Measurements from ENCODE around the gene COL6A1. TPM values are rescaled to one million over a fixed set of nuclear protein-coding genes. Genes with fewer than 3 reads are reported as not detected.

COL6A1 gene
- total and polyA plus RNA-seq, 2 of the 13 experiments (the other 11 are each of a cell fraction or from before 2014, with no cell fraction given): 3.1 to 4.8 TPM

GRCh38 chr21:46021398-46021797 lies 39.8 kb downstream of the COL6A1 start (continued):
- TF ChIP-seq ZNF280D (CRISPR knock-in tag; IDR thresholded peaks at IDR 0.05): no peak
- no peak for TF ChIP-seq ZNF556 (CRISPR knock-in tag; IDR thresholded peaks at IDR 0.05; ENCODE audit: borderline replicate concordance)
- TF ChIP-seq CBFB (CRISPR knock-in tag; IDR thresholded peaks at IDR 0.05): no peak

GRCh38 chr21:46021978-46022544 lies 40.5 kb downstream of the COL6A1 start:
- DNase-seq (ENCODE audit: low spot score) (no peak), FAIRE-seq (no peak), ATAC-seq (no peak)
- intact Hi-C loops (cut with micrococcal nuclease; ENCODE audit: unreplicated experiment): no loop called here
- no peaks in the 10 kb centered on the region for H3K79me2 ChIP-seq (ENCODE audit: insufficient read depth, low read length)
- ChIA-PET CTCF (ENCODE audit: low intra/inter-chr PET ratio, low total read pairs) (no interaction called here), POLR2A (no interaction called here)
- WGBS (ENCODE audit: low lambda C conversion rate): 61% methylated on average over 19 of the region's 23 CpGs
- no peak overlapping the region for H2AFZ ChIP-seq (ENCODE audit: low read length)
- no TSS peak for BruUV-seq (replicated peaks)
- in situ Hi-C loops (cut with HindIII; ENCODE audit: extremely low pct_ligation_motif_present, low pct_unique_long_range_greater_than_20kb): no loop called here
- H3K36me3 ChIP-seq (replicated peaks in 1 of 2; ENCODE audit: control insufficient read depth in 1 of 2, insufficient read depth in 2 of 2, low read length in 2 of 2): no peaks in the 10 kb centered on the region
- TF ChIP-seq BRCA1 (CRISPR knock-in tag; IDR thresholded peaks at IDR 0.05) (no peak), ZNF687 (CRISPR knock-in tag; IDR thresholded peaks at IDR 0.05) (peak; percentile 15; the same call in 1 of the 2 replicates)
- no peaks in the 10 kb centered on the region for H3K4me1 ChIP-seq (ENCODE audit: insufficient read depth, low read length)
- H3K27me3 ChIP-seq (ENCODE audit: control insufficient read depth in 1 of 2, insufficient read depth in 2 of 2, low read length in 2 of 2): peaks cover 1 to 3% of the 10 kb centered on the region in 2 experiments; a peak in 1 of 5 replicates
- no peak overlapping the region for H3K9ac ChIP-seq (ENCODE audit: insufficient read depth, low read depth, low read length)
- H4K20me1 ChIP-seq (ENCODE audit: insufficient read depth, low read length): no peaks in the 10 kb centered on the region
- H3K4me3 ChIP-seq (replicated peaks in 1 of 3; ENCODE audit: insufficient read depth in 1 of 3, low read depth in 2 of 3, low read length in 3 of 3): no peak overlapping the region
- peak overlapping the region; percentile 24; the same call in 1 of the 2 replicates for H3K4me2 ChIP-seq (ENCODE audit: low read depth, low read length)
- H3K9me3 ChIP-seq (ENCODE audit: low read length): no peaks in the 10 kb centered on the region
- H3K27ac ChIP-seq (ENCODE audit: extremely low read length, insufficient read depth, low read length): no peak overlapping the region

Data from HepG2 (cell line).